ENCODE measurements around the gene CEP170B.
"Not testable (repeated sequence)": the region's sequence is repeated elsewhere in the genome, so short reads cannot be mapped to it uniquely, and the experiment has no call there.

CEP170B gene

DNA sequence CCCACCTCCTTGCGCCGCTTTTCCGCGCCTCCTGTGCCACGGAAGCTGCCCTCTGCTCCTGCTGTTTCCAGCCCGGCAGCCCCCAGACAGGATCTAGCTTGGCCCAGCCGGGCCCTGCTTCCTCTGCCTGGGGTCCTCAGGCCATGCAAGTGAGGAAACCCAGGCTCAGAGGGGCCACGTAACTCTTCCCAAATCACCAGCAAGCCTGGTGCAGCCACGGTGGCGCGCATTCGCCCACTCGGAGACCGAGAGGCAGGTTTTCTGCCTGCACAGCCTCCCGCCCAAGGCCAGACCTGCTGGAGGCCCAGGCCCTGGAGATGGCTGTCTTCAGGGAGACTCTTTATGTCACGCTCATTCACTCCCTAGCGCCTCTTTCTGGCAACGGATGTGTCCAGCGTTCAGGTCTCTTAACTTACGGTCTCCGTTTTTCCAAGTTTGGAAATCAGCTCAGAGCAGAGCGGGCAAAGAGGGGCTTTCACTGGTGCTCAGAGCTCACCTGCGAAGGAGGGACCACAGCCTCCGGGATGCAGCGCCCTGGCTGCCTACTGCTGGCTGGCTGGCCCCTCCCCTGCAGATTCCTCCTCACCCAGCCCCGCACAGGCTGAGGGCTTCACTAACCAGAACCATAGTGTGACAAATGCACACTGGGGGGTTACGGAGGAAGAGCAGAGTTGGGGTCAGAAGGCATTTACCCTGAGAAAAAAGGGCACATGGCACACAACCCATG is 20.6 kb upstream of the CEP170B start:
- DNase-seq: no peak

DNA sequence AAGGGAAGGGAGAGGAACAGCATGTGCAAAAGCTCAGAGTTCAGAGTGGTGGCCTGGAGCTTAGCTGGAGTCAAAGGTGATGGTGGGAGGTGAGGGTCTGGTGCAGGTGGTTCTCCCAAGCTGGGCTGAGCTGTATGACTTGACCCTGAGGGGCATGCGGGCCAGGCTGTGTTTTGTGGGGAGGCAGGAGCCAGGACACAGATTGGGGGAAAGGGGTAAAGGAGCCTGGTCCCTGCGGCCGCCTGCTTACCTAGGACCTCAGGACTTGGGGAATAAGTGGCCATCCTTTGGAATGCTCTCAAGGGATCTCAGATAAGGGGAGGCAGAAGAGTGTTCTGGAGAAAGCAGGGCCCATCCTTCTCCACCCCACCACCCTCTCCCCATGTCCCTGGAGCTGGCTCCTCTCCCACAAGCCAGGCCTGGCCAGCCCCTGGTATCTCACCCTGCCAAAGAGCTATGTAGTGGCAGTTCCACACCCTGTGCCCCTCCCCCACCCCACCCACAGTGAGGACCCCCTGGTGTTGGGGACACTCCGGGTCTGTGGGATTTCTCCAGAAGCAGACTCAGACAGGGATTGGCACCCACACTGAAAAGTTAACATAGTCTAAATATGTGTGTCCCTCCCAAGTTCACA is 19.9 kb upstream of the CEP170B start:
- DNase-seq: no peak

DNA sequence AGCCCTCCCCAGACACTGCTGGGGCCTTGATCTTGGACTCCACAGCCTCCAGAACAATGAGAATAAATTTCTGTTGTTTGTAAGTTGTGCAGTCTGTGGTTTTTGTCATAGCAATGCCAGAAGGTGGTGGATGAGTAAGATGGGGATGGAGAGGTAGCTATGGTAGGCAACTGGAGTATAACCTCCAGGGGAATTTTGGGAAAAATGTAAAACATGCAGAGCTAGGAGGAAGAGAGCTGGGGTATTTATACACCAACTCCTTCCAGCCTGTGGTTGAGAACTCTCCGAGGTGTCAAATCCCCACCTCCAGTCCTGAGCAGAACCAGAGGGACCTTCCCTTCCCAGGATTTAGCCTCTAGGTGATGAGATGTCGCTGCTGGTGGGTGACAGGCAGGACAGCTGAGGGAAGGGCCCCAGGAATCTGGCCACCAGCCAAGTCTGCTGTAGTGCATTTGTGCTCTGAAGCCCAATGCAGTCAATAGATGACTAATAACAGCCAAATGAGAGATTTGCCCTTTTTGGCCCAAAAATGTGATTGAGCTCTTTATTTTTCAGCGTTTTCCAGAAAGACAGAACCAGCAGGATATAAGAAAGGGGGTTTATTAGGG is 19.1 kb upstream of the CEP170B start:
- DNase-seq: no peak

DNA sequence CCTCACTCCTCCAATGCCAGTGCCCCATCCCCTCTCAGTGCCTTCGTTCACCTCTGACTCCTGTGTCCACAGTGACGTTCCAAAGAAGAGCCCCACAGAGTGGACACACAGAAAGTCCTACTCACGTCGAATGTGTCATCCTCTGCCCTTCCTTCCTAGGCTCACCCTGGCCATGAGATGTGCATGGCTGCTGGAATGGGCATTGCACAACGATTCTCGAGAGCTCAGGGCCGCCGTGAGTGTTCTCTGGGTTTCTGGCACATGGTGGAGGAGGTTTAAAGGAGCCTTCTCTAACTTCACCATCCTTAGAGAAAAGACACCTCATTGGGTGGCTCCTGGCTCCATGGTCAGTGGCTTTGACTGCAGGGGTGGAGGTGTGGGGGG is 12.8 kb upstream of the CEP170B start:
- no peak for DNase-seq

DNA sequence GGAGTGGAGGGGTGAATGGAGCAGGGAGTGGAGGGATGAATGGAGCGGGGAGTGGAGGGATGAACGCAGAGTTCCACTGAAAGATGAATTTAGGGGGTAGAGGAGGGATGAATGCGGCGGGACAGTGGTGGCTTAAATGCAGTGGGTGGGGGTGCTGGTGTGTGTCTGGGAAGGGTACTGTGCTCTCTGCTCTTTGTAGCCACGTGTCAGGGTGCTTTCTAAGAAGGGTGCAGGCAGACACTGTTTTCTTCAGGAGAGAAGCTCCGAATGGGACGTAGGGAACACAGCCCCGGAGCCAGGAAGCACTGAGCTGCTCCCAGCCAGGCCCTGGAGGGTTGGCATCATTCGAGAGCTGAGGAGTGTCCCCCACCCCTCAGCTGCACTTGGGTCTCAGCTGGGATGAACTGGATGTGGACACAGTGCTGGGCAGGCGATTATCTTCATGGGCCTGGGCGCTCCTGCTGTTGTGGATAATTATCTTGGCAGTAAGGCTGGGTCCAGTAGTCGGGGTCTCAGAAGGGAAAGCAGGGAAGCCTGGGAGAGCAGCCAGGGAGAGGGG is 9.5 kb upstream of the CEP170B start:
- DNase-seq: no peak

DNA sequence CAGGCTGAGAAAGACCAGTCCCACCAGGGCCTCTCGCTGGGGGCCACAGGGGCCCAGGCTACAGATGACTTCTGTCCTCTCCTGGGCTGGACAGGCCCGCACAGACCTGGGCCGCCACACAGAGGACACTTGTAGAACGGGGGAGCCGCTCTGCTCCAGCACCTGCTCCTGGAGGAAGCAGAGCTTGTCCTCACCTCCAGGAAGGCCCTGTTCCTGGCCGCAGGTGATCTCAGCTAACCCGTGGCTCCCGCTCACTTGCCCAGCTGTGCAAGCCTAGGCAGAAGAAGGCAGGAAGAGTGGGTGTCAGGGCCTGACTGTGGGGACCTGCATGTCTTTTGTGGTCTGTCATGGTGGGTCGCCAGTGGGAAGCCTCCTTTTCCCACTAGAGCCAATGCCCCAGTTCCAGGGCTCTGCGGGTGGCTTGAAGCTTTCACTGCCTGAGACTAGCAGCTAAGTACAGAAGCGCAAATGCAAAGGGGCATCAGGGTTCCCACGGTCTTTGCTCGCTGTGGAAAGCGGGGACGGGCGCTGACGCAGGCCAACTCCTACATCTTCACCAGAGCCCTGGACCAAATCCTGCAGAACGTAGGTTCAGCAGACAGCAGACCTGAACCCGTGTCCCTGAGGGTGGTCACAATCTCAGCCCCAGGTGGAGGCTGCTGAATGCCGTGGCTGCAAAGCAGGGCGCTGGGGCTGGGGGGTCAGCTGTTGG is 8.8 kb upstream of the CEP170B start:
- no peak for DNase-seq

GRCh38 chr14:104856869-104857860 is 7.9 kb upstream of the CEP170B start:
- no peak for DNase-seq

DNA sequence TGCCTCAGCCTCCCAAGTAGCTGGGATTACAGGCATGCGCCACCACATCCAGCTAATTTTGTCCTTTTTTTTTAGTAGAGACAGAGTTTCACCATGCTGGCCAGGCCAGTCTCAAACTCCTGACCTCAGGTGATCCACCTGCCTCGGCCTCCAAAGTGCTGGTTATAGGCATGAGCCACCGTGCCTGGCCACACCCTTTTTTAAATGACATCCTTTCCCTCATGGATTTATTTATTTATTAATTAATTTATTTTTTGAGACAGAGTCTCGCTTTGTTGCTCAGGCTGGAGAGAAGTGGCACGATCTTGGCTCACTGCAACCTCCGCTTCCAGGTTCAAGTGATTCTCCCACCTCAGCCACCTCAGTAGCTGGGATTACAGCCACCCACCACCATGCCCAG is 7.1 kb upstream of the CEP170B start:
- not testable (repeated sequence) for DNase-seq

DNA sequence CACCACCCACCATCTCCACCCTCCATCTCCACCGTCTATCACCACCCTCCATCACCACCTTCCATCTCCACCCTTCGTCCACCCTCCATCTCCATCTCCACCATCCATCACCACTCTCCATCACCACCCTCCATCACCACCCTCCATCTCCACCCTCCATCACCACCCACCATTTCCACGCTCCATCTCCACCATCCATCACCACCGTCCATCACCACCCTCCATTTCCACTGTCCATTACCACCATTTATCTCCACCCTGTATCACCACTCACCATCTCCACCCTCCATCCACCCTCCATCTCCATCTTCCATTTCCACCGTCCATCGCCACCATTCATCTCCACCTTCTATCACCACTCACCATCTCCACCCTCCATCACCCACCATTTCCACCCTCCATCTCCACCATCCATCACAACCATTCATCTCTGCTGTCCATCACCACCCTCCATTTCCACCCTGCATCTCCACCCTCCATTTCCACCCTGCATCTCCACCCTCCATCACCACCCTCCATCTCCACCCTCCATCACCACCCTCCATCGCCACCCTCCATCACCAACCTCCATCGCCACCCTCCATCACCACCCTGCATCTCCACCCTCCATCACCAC is 6.1 kb upstream of the CEP170B start:
- no peak for DNase-seq

DNA sequence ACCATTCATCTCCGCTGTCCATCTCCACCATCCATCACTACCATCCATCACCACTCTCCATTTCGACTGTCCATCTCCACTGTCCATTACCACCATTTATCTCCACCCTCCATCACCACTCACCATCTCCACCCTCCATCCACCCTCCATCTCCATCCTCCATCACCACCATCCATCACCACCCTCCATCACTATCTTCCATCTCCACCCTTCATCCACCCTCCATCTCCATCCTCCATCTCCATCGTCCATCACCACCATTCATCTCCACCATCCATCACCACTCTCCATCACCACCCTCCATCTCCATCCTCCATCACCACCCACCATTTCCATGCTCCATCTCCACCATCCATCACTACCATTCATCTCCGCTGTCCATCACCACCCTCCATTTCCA is 5.2 kb upstream of the CEP170B start:
- DNase-seq: no peak

GRCh38 chr14:104860414-104860813 is 4.7 kb upstream of the CEP170B start:
- no peak for DNase-seq

- DNase-seq: no peak
Observed at GRCh38 chr14:104863131-104863862, 1.8 kb upstream of the CEP170B start.

DNA sequence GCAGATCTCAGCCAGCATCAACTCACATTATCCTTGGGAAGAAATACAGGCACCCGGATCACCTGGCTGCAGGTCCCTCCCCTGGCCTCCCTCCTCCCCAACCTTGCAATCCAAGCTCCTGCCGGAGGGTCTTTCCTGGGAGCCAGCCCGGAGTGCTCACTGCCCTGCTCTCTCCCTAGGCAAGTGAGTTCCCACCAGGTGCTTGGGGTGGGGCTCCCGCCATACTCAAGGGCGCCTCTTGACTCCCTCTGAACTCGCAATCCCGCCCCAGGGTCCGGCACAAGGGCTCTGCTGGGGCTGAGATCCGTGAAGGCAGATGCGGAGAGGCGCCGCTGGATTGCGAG is 1.2 kb upstream of the CEP170B start:
- DNase-seq: no peak

- no peak for DNase-seq
Observed at GRCh38 chr14:104864267-104865080, 594 bp upstream of the CEP170B start.

GRCh38 chr14:104865631-104866441 is 768 bp downstream of the CEP170B start:
- no peak for DNase-seq

GRCh38 chr14:104866451-104867370 is 1.6 kb downstream of the CEP170B start:
- DNase-seq: no peak

GRCh38 chr14:104867371-104868059 is 2.4 kb downstream of the CEP170B start:
- DNase-seq: no peak
